ENCODE data around the gene DAPK1. TPM values are rescaled to one million over a fixed set of nuclear protein-coding genes. Genes with fewer than 3 reads are reported as not detected.

The DAPK1 gene
- total RNA-seq, 4 donors from 2014 or later: 14.5 to 28.3 (median 20.7) TPM

- H3K27ac ChIP-seq: peak overlapping the region in 3 of 4 donors; percentile 2 to 23 (median 11)
- no peaks in the 10 kb centered on the region for H3K36me3 ChIP-seq
- 87% methylated on average over 7 of the region's 7 CpGs; no CpG with 5 or more reads in 1 of the 2 donors for whole genome bisulfite sequencing, 2 donors (ENCODE audit: low coverage in 1 of 2)
- no peak for DNase-seq
- no peak overlapping the region for H3K4me3 ChIP-seq
- in situ Hi-C loops (cut with MboI; ENCODE audit: low pct_ligation_motif_present in 1 of 4, low pct_unique_long_range_greater_than_20kb in 1 of 4, low sequenced_read_pairs in 3 of 4) (no loop called here), intact Hi-C loops (cut with DNase I; ENCODE audit: low total_unique reads) (no loop called here)
- no peaks in the 10 kb centered on the region for H3K27me3 ChIP-seq
- no peaks in the 10 kb centered on the region for H3K9me3 ChIP-seq
- H3K4me1 ChIP-seq: peaks cover 21 to 63% (median 34%) of the 10 kb centered on the region in 4 donors
- no peak for TF ChIP-seq POLR2A (IDR thresholded peaks at IDR 0.05)
- TF ChIP-seq, protein P1, sequence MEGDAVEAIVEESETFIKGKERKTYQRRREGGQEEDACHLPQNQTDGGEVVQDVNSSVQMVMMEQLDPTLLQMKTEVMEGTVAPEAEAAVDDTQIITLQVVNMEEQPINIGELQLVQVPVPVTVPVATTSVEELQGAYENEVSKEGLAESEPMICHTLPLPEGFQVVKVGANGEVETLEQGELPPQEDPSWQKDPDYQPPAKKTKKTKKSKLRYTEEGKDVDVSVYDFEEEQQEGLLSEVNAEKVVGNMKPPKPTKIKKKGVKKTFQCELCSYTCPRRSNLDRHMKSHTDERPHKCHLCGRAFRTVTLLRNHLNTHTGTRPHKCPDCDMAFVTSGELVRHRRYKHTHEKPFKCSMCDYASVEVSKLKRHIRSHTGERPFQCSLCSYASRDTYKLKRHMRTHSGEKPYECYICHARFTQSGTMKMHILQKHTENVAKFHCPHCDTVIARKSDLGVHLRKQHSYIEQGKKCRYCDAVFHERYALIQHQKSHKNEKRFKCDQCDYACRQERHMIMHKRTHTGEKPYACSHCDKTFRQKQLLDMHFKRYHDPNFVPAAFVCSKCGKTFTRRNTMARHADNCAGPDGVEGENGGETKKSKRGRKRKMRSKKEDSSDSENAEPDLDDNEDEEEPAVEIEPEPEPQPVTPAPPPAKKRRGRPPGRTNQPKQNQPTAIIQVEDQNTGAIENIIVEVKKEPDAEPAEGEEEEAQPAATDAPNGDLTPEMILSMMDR (IDR thresholded peaks at IDR 0.05): no peak
- TF ChIP-seq POLR2AphosphoS5 (IDR thresholded peaks at IDR 0.05): no peak
- no peak for TF ChIP-seq EP300 (IDR thresholded peaks at IDR 0.05; ENCODE audit: low read depth)
Observed at GRCh38 chr9:87567571-87567970, 69.9 kb downstream of the DAPK1 start.

GRCh38 chr9:87567983-87568382 is 70.3 kb downstream of the DAPK1 start:
- WGBS, 2 donors (ENCODE audit: low coverage in 1 of 2): 86% methylated on average over 9 of the region's 9 CpGs; no CpG with 5 or more reads in 1 of the 2 donors
- TF ChIP-seq, protein P1 (IDR thresholded peaks at IDR 0.05): no peak
- TF ChIP-seq POLR2A (IDR thresholded peaks at IDR 0.05) (no peak), POLR2AphosphoS5 (IDR thresholded peaks at IDR 0.05) (no peak), EP300 (IDR thresholded peaks at IDR 0.05; ENCODE audit: low read depth) (no peak)
- in situ Hi-C loops (cut with MboI; ENCODE audit: low pct_ligation_motif_present in 1 of 4, low pct_unique_long_range_greater_than_20kb in 1 of 4, low sequenced_read_pairs in 3 of 4): no loop called here
- H3K4me1 ChIP-seq: peaks cover 21 to 63% (median 34%) of the 10 kb centered on the region in 4 donors
- H3K4me3 ChIP-seq: no peak overlapping the region
- intact Hi-C loops (cut with DNase I; ENCODE audit: low total_unique reads): no loop called here
- H3K9me3 ChIP-seq: no peaks in the 10 kb centered on the region
- peak overlapping the region in 3 of 4 donors; percentile 2 to 75 (median 11) for H3K27ac ChIP-seq
- DNase-seq: no peak
- no peaks in the 10 kb centered on the region for H3K27me3 ChIP-seq
- no peaks in the 10 kb centered on the region for H3K36me3 ChIP-seq

GRCh38 chr9:87568401-87568800 is 70.7 kb downstream of the DAPK1 start:
- DNase-seq: no peak
- WGBS, 2 donors (ENCODE audit: low coverage in 1 of 2): 69% methylated on average over 3 of the region's 3 CpGs; no CpG with 5 or more reads in 1 of the 2 donors
- H3K27ac ChIP-seq: peak overlapping the region in 3 of 4 donors; percentile 2 to 75 (median 11)
- in situ Hi-C loops (cut with MboI; ENCODE audit: low pct_ligation_motif_present in 1 of 4, low pct_unique_long_range_greater_than_20kb in 1 of 4, low sequenced_read_pairs in 3 of 4) (no loop called here), intact Hi-C loops (cut with DNase I; ENCODE audit: low total_unique reads) (no loop called here)
- H3K27me3 ChIP-seq: no peaks in the 10 kb centered on the region
- H3K36me3 ChIP-seq: no peaks in the 10 kb centered on the region
- H3K9me3 ChIP-seq: no peaks in the 10 kb centered on the region
- TF ChIP-seq POLR2AphosphoS5 (IDR thresholded peaks at IDR 0.05) (no peak), POLR2A (IDR thresholded peaks at IDR 0.05) (no peak), EP300 (IDR thresholded peaks at IDR 0.05; ENCODE audit: low read depth) (no peak)
- TF ChIP-seq, protein P1 (IDR thresholded peaks at IDR 0.05): no peak
- no peak overlapping the region for H3K4me3 ChIP-seq
- peaks cover 21 to 63% (median 34%) of the 10 kb centered on the region in 4 donors for H3K4me1 ChIP-seq

GRCh38 chr9:87569008-87569509 is 71.4 kb downstream of the DAPK1 start:
- Histone ChIP-seq H3K36me3 (no peaks in the 10 kb centered on the region), H3K4me1 (peaks cover 21 to 63% (median 34%) of the 10 kb centered on the region in 4 donors), H3K9me3 (no peaks in the 10 kb centered on the region), H3K27ac (peak overlapping the region in 3 of 4 donors; percentile 58 to 75 (median 66)), H3K4me3 (no peak overlapping the region), H3K27me3 (no peaks in the 10 kb centered on the region)
- in situ Hi-C loops (cut with MboI; ENCODE audit: low pct_ligation_motif_present in 1 of 4, low pct_unique_long_range_greater_than_20kb in 1 of 4, low sequenced_read_pairs in 3 of 4) (no loop called here), intact Hi-C loops (cut with DNase I; ENCODE audit: low total_unique reads) (no loop called here)
- DNase-seq: no peak
- TF ChIP-seq, protein P1 (IDR thresholded peaks at IDR 0.05): no peak
- TF ChIP-seq EP300 (IDR thresholded peaks at IDR 0.05; ENCODE audit: low read depth): no peak
- no peak for TF ChIP-seq POLR2AphosphoS5 (IDR thresholded peaks at IDR 0.05)
- no peak for TF ChIP-seq POLR2A (IDR thresholded peaks at IDR 0.05)
- 49 to 80% methylated on average over 1 to 6 of the region's 6 CpGs for WGBS, 2 donors (ENCODE audit: low coverage in 1 of 2)

All from transverse colon (tissue), 4 donors.